HT1080 (cell line): Measurements from ENCODE around the gene CCNI2. TPM values are rescaled to one million over a fixed set of nuclear protein-coding genes. Genes with fewer than 3 reads are reported as not detected.

Experiments used
- DNase-seq: peaks from one replicate; pipeline ENCODE4 v3.0.0-alpha.2; 2015; ENCODE audit warnings: low read depth
- total RNA-seq: library from RNA; depleted of rRNA; stranded (reverse); fragments of >200 nt; shearing (Covaris generic); gene quantifications from 2 replicates; pipeline ENCODE4 v1.2.3, GENCODE V29; 2014

Gene CCNI2
- total RNA-seq, 1 experiment from 2014 or later: not detected

DNA sequence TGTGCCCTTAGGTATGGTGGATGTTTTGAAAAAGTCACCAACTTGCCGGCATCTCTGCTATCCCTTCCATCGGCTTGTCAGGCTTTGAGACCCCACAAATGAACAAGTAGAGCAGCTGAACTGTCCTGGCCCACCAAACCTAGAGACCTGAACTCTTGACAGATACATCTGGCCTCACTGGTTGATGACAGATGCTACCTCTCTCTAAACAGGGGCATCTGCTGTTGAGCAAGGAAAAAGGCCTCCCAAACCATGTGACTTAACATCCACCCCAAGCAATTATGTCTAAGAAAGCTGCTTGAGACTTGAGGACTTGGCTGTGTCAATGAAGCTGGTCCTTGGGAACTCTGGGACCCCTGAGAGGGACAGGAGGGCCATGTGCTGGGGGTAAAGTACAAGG is 2.3 kb downstream of the CCNI2 start:
- DNase-seq: no peak

DNA sequence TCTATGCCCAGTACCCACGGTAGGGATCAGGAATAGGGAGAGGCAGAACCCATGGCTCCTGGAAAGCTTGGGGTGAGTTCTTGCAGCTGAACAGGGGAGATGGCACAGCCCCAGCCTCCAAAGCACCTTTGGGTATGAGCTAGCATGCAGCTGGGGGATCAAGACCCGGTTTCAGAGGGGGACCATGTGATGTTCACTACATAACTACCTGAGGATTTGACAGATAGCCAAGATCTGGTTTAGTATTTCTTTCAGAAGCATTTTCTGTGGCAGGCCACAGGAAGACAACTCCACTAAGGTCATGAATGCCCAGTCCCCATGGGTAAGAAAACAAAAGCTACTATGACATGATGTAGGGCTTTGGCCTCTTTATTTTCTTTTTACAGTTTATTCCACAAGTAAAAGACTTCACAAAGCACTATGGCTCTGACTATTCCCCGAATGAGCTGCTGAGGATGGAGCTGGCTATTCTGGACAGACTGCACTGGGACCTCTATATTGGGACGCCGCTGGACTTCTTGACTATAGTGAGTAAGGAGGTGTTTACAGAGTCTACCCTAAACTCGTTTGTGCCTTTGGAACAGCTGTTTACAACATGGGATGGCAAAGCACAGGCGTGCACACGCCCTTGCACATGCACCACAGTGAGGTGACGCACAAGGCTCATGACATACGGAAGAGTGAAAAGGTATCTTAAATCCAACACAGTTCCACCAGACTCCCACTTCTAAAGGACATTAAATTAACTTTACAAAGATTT is 3.4 kb downstream of the CCNI2 start:
- DNase-seq: no peak

DNA sequence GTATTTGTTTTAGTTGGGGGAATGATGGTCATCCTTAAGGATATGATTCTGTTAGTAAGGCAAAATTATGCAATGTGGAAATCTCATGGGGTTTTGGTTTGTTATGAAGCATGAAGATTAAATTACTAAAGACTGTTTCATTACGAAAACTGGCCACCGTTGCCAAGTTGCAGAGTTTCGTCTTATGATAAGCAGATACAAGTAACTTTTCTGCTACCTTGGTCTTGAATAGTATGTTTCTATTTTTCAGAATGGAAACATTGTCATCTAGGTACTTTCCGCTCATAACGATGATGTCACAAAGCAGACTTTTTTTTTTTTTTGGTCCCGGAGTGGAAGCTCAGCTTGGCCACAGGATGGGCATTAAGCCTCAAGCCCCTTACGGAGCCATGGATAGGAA is 4.2 kb downstream of the CCNI2 start:
- DNase-seq: no peak

DNA sequence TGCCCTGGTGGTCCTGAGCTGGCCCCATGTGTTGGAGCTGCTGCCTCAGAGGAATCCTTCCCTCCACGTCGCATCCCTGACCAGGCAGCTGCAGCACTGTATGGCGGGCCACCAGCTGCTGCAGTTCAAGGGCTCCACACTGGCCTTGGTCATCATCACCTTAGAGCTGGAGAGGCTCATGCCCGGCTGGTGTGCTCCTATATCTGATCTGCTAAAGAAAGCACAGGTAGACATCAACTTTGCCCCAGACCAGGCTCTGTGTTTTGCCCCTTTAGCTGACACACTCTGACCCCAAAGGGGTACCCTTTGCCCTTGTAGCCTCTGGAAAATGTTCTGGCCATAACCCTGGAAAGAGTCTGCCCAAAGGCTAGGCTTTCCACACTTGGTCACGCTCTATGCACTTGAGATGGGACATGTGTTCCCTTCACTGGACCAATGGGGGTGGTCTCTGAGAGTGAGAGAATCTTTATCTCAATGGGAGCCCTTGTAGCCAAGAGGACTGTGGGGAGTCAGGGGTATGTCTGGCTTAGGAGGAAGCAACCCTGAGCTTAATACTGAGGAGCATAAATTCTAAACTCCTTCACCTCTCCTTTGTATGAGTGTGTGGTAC is 4.8 kb downstream of the CCNI2 start:
- DNase-seq: no peak

GRCh38 chr5:132752581-132753125 is 5.4 kb downstream of the CCNI2 start:
- DNase-seq: no peak

DNA sequence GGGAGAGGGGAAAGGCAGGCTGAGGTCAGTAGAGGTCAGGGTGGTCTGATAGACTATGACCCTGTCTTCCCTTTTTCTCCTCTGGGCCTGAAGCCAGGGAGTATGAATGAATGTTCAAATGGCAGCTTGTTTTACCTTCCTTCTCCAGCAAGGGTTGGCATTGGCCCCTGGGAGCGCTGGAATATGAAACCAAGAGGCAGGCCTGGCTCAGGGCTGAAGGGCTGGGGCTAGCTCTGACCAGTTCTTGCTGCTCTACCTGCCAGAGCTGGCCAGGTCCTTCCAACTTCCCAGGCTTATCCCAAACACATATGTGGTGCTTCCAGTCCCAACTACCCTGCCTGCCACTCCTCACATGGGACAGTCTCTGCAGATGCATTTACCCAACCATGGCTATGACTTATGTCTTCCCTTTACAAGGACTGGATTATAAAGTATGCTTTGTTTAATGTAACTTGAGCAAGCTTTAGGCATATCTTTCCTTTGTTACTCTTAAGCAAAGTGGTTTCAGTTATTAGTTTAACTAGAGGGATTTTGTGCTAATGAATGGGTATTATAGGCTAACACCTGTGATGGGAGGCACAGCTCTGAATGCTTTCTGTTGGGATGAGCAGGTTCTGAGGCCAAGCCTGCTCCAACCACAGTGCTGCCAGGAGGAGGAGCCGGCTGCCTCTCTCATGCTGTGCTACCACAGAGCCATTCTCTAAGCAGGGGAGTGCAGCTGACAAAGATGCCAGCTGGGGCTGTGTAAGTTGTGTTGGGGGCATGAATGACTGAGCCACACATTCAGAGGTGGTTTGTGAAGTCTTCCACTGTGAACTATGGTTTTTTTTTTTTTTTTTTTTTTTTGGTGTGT is 6.1 kb downstream of the CCNI2 start:
- DNase-seq: no peak

DNA sequence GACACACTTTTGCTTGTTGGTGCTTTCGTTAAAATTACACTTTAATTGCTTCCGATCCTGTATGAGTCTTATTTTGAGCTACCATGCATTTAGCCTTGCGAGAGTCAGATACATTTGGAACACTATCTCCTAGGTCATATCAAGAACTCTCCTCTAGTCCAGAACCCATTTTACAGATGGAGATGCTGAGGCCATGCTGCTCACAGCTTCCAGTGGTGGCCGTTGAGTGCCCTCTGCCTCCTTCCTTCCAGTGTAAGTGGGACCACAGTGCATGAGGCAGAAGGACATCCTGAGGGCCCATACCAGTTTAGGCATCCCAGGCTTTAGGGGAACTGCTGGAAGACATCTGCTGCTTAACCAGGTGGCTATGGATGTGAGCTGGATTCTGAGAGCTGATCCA is 6.9 kb downstream of the CCNI2 start:
- DNase-seq: no peak

- DNase-seq: peak; percentile 29
Measured at GRCh38 chr5:132754947-132755346, 7.7 kb downstream of the CCNI2 start.

DNA sequence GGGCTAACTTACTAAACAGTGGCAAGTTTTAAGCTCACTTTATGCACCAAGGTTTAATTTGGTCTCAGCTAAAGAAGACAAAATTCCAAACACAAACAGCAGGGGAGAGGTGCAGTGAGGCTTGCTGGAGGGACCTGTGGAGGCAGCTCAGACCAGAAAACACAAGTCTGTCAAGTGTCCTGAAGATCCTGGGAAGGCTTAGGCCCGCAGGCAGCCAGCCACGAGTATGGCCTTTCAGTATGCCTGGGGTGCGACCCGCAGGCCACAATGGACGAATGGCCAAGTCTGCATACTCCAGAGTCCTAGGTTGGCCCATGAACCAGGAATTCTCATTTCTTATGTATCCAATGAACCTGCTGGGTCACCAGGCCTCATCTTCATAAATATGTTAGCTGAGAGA is 9.3 kb downstream of the CCNI2 start:
- no peak for DNase-seq

- no peak for DNase-seq
Measured at GRCh38 chr5:132758451-132758850, 11.2 kb downstream of the CCNI2 start.

DNA sequence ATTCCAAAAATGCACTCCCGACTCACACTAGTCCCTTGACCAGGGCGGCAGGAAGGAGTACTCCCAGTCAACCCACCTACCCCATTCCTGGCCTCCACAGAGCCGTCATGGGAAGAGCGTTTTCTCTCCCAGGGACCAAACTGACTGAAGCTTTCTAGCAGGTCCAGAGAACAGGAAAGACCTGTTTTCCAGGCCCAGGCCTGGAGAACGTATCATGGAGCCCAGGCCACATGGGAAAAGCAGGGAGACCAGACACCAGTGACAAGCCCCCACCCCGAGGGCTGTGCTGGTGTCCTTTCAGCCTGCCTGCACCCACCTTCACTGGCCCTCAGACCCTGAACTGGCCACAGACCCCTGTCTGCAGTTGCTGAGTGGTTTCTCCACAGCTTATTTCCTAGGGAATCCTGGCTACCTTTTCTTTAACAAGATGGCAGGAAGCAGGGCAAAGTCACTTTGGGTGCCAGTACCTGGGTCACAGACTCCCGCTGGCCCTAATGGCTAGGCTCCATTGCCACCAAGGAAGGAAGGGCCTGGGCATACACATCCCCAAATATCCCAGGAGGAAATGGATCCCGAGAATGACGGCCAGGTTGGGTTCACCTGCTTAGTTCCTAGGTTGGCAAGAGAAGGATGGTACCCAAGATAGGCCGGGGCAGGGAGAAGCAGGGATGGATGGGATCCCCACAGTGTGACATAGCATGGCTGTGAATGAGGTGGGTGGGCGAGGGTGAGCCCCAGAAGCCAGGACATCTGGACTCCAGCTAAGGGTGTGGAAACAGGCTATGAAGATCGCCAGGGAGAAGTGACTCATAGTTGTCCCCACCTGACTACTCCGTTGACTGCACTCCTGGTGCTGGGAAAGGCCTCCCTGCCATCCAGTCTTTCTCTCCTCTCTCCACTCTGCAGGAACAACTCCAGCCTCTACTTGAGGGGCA is 12.2 kb downstream of the CCNI2 start:
- no peak for DNase-seq

GRCh38 chr5:132760049-132760420 is 12.8 kb downstream of the CCNI2 start:
- DNase-seq: no peak

- DNase-seq: no peak
Measured at GRCh38 chr5:132760601-132761317, 13.5 kb downstream of the CCNI2 start.

DNA sequence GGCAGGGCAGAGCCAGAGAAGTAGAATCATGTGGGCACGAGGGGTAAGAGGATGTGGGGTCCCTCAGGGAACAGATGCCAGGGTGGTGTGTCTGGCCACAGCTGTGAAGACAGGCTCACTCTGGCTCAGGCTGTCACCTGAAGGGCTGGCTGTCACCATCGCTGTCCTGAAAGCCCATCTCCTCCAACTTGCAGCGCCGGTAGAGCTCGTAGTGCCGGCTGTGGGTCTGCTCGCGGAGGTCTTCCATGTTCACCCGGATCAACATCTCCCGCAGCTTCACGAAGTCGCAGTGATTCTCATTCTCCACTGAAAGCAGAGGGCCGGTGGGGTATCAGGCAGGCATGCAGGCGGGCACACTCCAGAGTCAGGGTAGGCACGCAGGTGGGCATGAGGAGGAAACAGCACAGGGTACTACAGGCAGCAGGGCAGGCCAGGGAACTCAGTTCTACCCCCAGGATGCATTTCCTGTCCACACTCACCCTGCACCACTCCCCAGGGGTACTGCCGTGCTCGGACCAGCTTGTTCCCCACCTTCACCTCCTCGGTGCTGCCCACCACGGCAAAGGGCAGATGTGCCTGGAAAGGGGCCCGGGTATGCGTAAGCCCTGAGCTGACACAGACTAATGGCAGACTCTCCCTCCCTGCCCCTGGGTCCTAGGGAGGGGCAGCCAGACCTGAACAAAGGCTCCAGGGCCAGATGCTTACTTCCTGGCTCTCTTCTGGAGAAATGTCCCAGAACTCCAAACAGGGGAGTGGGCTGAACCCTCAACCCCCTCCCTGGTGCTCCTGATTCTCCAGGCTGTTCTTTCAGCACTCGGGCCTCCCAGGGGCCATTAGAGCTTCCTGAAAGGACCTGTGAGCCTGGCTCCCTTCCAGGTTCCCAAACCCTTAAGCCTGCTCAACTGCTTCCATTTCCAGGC is 14.4 kb downstream of the CCNI2 start:
- no peak for DNase-seq

DNA sequence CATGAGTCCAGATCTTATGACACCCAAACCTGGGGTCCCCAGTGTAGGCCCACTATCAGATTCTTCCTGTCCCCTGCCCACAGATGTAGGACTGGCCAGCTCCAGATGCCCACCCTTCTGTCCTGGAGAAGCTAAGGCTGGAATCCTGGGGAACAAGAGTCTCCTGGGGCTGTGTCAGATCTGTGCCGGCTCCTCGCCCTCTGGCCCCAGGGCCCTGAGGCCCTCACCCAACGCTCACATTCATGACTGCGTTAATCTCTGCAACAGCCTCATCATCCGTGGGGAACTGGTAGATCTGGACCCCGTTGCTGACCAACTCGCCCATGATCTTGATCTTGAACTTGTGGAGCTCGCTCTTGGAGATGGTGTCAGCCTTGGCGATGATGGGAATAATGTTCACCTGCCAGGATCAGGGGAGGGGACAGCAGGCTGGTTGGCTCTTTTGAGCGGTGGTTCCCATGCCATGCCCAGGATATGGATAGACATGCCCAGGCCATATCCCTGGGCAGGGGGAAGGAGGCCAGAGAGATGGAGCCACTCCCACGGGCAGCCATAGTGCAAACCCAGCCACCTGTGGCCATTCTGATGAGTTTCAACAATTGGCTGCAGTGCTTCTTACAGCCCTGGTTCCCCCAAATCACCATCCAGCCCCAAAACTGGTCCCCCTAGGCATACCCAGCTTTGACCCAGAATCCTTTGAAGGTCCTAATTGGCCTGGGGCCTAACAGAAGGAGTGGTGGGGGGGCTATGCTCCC is 15.2 kb downstream of the CCNI2 start:
- no peak for DNase-seq

DNA sequence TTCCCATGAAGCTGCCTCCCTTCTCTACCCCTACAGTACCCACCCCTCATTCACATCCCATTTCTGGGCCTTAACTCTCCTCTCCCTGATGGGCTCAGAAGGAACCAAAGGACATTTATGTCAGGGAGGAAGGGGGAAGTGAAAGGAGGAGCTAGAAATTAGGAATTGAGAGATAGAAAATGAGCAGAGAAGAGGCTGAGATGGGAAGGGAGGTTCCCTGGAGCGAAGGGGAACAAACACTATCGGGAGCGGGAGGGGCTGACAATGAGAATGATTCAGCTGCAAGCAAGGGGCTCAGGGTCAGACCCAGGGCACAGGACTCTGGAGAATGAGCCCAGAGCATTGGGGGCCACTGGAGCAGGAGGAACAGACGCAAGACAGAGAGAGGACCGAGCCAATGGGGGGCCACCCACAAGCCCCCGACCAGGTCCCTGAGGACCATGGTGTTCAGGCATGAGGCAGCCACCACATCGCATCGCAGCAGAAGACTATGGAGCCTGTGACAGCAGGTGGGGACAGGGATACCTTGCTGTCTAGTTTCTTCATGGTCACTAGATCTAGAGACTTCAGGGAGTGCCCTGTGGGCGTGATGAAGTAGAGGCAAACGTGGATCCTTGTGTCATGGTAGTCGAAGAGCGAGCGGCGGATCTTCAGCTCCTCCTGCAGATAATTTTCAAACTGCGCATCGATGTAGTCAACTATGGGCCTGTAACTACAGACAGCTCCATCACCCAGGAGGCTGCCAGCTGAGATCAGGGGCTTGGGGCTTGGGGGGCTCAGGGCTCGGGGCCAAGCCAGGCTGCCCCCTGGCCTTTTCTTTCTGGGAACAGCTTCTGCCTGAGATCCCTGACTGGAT is 16.2 kb downstream of the CCNI2 start:
- DNase-seq: no peak

DNA sequence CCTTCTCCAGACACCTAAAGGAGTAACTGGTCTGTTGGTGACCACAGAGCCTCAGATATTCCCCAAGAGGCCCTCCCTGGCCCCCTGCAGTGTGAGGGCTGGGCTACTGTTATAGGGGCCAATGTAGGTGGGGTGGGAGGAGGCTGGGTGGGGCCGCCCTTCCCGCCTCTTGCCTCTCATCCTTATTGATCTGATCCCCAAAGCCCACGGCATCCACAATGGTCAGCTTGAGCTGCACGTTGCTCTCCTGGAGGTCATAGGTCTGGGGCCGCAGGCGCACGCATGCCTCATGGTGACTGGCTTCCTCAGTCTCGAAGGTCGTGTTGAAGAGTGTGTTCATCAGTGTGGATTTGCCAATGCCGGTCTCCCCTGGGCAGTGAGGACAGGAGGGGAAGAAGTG is 16.8 kb downstream of the CCNI2 start:
- no peak for DNase-seq
